Hematopoietic multipotent progenitor cell treated with erythropoietin and hydrocortisone succinate and interleukin-3 and kit ligand, for 8 days (in vitro differentiated cells): ENCODE results near the gene EFCAB13.

ENCODE experiments used
- DNase-seq: peaks from one replicate; pipeline ENCODE4 v3.0.0-alpha.2; 2015

Gene EFCAB13, protein sequence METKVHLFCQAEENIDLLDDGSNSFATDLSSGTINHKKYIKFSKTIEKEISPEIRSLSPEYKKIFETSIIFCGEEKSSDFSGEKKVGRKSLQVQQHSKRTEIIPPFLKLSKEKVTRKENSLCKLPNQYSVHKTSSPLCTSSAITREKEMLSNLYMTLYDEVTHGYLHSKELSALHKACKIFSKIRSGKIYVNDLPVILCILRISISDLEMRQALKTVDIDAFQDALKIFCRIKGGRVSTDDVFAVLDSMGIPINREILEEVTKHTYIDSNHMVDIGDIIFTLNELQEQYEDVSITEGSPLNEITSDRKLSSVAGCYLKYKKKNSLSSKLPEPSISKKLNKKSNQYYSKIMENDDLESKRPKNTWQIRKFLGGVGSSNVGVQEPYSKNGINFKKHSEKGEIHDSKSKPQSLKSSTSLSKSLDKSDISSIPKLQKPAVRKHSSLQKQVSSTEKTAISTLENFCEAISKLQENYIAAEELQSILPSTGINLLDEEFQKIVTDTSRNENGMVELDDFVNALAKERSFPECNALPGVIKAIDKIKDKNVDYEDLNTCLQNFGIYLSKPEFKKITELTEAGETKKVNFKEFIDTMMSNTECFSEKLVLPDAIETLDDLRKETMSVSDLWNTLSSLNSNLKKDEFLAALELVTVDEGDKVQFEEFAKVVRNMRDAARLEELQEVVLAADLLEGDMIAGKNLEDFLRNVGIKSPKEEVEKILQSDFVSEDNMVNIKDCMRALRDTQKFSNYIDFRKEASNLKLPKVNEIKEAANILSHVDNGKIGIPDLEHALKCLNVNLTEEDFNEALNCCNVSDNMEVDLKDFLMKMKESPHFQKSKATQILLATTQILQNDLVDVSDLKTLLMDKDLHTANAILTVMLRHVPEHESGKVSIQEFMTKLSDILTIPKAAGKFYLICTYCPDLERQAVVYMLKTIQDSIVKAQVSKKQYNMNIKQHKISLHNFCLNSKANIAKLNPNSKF

DNA sequence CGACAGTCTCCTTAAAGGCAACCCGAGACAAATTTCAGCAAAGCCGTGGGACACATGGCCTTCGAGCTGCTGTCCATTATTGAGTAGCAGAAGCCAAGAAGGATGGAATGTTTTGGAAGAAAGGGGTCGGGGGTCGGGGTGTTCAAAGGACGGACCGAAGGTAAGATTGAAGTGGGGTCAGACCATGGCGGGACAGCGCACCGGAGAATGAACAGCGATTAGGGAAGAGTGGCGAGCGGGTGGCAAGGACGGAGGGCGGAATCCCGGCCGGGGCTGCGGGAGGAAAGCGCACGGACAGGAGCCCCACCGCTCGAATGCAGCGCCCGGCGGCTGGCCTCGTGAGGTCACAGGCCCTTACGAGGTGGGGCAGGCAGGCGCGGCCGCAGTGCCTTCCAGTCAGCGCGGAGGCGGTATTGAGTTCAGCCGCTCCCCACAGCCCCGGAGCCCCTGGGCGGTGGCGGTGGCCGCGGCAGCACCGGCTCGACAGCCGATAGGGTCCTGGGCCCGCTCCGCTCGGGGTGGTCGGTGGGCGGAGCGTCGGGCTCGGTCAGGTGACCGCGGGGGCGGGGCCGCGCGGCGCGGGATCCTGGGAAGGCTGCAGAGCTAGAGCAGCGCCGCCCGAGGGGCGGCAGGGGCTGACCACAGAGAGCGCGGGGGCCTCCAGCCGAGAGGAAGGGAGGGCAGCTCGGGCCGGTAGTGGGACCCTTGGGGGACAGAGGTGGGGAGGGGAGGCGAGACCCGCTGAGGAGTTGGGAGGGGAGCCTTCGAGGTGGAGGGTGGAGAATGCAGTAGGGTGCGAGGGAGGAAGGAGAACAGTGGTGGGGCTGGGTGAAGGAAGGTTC lies at the start of gene EFCAB13:
Gene EFCAB13, plus strand, starts transcription at position 574 of the 842 bp plus-strand sequence. CDS start 4,399 bp downstream, outside the sequence.
- peak; percentile 89 for DNase-seq

DNA sequence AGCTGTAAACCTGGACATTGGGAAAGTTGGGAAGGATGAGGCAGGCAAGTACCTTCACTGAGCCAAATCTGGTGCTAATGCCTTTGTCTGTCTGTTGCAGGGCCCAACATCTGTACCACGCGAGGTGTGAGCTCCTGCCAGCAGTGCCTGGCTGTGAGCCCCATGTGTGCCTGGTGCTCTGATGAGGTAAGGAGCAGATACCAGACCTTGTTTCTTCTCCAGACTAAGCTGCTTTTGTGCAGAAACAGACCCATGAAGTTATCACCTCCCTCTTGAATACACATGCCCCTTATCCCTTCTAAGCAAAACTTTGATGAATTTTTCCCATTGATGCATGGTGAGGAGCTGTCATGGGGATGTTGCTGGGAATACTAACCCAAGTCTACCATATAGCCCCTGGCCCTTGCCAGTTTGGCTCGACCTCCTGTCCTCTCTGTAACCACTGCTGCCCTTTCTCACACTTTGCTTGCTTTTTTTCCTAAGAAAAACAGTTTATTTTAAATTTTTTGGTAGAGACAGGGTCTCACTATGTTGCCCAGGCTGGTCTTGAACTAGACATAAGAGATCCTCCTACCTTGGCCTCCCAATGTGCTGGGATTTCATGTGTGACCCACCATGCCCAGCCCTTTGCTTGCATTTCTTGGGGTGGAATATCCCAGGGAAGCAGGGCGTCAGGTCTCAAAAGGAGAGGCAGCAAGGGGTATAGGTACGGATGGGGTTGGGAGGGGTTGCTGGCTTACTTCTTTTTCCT lies 49.3 kb upstream of the EFCAB13 start:
- no peak for DNase-seq

DNA sequence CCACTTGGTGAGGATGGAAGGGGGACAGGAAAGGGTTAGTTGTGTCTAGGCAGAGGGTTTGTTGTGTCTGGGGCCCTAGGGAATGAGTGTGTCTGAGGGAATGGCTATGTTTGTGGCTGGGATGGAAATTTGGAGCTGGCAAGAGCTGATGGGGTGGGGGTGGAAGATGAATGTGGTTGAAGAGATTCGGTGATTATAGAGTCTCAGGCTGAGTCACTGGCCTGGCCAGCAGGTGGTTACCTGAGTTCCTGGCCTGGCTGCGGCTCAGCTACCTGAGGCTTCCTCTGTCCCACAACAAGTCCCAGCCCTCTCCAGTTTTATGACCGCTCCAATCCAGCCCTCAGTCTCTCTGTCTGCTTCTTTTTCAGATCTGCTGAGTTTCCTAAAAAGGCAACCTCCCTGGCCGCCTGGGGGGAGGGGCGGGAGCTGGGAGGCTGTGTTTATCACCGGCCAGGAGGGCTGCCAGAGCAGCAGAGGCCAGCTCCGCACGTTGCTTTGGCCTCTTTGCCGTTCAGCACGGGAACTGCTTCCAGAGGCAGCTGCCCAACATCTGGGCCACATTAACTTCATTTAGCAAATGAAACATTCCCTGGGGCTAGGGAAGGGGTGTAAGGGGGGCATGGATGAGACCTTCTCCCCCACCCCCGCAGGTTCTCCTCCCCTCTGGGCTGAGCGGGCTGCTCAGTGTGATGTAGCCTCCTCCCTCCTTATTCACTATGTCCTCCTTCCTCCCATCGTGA lies 48.3 kb upstream of the EFCAB13 start:
- no peak for DNase-seq

DNA sequence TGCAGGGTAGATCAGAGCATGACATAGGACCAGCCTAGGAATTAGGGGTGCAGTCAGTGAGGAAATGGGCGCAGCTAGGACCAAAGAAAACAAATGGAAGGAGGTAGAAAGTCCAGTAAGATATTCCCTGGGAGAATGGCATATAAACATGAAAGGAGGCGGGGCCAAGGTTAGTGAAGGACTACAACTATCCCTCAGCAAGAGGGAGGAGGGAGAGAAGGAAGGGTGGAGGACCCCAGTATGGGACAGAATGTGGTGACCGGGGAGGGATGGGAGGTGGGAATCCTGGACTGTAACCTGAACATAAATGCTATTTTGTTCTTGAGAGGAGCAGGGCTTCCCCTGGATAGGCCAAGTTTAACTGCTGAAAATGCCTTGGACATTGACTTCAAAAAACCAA lies 47.3 kb upstream of the EFCAB13 start:
- no peak for DNase-seq

DNA sequence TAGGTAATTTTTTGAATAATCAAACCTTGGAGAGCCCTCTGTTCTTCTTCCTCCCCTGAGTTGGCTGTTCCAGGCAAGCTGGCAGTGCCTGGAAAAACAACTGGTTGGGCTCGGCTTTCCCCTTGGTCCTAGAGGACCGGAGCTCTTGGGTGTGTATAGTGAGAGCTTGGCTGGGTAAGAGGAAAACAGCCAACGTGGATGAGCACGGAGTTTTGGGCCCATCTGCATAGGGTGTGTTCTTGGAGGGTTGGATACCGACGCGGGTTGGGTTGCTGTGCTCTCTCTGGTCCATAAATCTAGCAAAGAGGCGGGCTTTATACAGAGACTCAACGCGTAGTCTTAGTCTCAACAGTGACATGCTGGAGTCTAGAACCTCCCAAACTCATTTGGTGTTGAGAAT lies 46.9 kb upstream of the EFCAB13 start:
- no peak for DNase-seq

DNA sequence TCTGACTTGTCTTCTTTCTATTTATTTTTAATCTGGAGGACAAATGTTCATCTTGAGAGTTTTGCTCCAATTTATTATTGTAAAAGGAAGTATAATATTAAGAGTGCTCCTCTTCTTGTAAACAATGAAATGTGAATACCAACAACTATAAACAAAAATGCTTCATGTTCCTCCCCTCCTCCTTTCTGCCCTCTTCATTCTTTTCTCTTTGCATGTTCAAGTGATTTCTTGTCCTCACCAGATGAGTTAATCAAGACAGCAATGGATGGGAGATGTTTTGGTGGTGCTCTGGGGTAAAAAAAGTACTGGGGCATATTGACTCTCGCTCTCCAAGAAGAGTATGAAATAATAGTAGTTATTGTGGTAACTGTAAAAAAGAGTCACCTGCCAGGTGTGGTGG lies 45.8 kb upstream of the EFCAB13 start:
- no peak for DNase-seq

DNA sequence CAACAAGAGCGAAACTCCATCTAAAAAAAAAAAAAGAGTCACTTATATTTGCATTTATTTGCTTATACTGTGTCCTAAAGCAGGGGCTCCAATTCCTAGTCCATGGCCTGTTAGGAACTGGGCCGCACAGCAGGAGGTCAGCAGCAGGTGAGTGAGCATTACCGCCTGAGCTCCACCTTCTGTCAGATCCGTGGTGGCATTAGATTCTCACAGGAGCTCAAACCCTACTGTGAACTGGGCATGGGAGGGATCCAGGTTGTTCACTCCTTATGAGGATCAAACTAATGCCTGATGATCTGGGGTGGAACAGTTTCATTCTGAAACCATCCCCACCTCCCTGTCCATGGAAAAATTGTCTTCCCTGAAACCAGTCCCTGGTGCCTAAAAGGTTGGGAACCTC lies 45.2 kb upstream of the EFCAB13 start:
- no peak for DNase-seq

DNA sequence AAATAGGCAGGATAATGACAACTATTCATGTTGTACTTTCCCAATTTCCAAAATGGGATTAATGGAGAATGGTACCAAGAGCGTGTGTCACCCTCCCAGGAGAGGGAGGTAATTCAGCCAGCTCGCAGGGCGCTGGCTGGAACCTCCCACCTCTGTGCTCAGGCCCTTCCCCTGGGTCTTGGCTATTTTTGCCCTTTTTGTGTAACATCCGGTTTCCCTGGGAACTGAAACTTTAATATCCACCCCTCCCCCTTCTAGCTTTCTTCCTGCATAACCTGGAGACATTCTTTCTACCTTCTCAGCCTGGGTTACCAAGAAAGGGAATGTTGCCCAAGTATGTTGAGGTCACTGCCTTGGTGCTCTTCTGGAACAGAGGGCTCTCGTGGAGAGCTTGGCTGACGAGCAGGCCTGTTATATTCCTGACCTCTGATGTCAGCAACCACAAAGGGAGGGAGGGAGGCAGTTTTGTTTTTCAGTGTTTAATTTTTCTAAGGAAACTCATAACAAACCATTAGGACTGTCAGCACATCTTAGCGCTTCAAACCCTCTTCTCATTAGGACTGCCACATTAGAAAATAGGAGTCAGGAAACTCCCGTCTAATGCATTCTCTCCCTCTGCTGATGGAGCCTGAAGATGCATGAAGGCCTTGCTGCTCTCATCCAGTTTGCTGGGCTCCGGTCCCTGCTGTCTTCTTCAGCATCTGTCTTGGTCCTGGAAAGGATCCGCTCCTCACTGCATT lies 44.5 kb upstream of the EFCAB13 start:
- no peak for DNase-seq

DNA sequence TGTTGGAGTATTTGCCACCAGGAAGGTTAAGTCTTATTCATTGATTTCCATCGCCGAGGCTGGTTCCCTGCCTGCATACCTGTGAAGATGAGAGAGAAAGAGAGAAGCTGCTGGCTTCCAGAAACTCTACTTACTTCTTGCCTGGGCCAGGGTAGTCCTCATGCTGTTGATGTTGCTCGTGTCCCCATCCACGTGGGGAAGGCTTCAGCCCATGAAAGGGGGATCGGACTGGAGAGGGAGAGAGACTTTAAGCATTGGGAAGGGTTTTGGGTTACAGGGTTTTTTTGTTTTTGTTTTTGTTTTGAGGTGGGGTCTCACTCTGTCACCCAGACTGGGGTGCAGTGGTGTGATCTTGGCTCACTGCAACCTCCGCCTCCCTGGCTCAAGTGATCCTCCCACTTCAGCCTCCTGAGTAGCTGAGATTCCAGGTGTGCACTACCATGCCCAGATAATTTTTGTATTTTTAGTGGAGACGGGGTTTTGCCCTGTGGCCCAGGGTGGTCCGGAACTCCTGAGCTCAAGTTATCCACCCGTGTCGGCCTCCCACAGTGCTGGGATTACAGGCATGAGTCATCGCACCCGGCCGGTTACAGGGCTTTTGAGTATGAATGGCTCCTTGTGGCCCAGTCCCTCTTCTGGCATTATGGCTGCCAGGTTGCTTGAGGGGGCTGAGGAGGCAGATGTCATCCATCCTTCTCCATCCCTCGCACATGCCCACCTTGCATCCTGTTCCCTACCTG lies 43.5 kb upstream of the EFCAB13 start:
- DNase-seq = no peak

DNA sequence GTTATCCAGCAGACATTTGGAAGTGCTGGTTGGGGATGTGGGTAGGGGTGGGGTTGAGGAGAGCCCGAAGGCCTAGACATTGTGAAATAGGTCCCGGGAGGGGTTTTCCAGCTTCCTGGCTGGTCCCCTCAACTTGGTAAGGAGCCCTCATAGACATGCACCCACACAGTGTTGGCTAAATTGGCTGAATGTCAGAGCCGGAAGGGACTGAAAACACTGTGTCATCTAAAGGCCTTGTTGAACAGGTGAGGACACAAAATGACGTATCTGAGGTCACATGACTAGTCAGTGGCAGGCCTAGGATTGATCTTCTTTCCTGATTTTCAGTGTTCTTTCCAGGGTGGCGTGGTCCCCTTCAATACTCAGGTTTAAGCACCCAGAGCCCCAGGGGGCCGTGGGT lies 42.5 kb upstream of the EFCAB13 start:
- DNase-seq = no peak

DNA sequence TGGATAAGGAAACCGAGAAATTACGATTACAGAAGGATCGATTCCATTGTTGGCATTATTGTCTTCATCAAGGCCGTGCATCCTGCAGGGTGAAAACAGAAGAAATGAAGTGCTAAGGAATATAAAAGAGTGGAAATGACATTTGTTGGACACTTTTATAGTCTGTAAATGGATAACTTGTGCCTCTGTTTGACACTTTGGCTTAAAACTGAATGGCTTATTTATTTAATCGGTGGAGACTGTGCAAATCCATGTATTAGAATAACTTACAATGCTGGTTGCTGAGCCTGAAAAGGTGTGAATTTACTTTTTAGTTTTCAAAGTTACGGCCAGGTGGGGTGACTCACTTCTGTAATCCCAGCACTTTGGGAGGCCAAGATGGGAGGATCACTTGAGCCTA lies 38.8 kb upstream of the EFCAB13 start:
- no peak for DNase-seq

DNA sequence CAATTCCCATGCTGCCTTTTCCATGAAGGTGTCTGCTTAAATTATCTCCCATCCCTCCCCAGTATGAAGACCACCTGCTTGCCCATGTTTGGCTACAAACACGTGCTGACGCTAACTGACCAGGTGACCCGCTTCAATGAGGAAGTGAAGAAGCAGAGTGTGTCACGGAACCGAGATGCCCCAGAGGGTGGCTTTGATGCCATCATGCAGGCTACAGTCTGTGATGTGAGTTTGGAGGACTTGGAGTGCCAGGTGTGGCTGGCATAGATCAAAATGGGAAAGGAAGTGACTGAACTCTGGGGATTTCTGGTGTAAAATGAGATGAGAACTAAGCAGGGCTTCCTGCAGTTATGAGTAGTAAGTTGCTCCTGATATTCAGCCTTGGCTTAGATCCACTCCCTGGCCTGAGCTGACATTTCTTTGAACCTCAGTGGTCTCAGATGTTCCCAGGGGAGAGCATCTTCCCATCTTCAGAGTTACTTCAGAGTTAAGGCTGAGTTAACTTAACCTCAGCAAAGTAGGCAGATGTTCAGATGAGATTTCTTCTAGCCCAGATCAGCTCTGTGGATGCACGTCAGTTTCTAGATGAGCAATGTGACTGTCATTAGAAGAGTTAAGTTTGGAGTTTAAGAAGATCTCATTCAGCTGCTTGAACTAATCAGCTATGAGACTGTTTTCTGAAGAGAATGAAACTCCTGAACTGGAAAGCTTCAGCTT lies 37.4 kb upstream of the EFCAB13 start:
- no peak for DNase-seq

DNA sequence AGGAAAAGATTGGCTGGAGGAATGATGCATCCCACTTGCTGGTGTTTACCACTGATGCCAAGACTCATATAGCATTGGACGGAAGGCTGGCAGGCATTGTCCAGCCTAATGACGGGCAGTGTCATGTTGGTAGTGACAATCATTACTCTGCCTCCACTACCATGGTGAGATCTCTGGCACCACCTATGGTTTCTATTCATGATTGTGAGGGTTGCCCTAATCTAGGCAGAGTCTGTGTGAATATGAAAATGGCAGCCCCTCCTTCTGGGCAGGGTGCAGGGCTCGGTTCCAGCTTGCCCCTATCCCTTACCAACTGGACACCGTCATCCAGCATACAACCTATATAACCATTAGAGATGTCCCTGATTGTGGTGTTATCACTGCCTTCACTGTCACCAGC lies 36.7 kb upstream of the EFCAB13 start:
- no peak for DNase-seq

DNA sequence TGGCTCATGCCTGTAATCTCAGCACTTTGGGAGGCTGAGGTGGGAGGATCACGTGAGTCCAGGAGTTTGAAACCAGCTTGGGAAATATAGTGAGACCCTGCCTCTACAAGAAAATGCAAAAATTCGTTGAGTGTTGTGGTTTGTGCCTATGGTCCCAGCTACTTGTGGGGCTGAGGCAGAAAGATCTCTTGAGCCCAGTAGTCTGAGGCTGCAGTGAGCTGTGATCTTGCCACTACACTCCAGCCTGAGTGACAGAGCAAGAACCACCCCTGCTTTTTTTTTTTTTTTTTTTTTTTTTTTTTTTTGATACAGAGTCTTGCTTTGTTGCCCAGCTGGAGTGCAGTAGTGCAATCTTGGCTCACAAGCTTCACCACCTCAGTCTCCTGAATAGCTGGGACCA lies 36.1 kb upstream of the EFCAB13 start:
- DNase-seq = peak; percentile 31

DNA sequence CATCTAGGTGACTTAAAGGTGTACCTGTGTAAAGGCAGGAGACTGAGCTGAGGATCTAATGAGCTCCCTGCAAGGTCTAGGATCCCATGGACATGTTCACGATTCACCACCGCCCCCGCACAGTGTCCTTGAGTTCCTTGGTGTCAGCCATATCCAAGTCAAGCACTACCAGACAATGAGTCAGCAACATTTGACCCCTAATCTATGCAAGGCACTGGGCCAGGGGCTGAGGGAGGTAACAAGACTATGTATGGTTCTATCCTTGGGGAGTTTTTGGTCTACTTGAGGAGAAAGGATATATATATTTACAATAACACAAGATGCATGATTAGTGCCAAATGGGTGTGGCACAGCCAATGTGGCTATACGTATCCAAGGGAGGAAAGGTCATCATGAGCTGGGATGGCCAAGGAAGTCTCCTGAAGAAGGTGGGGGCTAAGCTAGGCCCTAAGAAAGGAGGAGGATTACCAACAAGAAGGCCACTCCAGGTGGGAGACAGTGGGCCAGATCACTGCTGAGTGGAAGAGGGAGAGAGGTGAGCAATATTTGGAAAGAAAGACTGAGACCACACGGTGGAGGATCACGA lies 35.1 kb upstream of the EFCAB13 start:
- peak; percentile 92 for DNase-seq

DNA sequence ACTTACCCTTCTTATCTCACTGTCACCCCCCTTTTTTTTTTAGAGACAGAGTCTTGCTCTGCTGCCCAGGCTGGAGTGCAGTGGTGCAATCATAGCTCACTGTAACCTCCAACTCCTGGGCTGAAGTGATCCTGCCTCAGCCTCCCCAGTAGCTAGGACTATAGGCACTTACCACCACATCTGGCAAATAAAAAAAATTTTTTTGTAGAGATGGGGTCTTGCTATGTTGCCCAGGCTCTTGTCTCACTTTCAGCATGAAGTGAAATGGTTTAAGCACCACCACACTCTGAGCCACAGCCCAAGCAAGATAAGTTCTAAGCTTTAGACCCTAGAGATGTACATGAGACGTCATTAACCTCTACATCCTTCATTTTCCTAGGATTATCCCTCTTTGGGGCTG lies 34.5 kb upstream of the EFCAB13 start:
- DNase-seq = no peak

DNA sequence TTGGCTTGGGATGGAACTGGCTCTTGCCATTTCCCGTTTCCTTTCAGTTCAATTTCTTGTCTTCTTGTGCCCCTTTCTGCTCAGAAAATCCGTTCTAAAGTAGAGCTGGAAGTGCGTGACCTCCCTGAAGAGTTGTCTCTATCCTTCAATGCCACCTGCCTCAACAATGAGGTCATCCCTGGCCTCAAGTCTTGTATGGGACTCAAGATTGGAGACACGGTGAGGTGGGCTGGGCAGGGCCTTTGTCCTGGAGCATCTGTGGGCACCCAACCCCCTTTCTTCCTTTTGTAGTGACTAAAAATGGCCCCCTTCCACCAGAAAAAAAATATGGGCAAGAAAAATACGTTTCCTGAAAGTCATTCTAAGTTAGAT lies 32.9 kb upstream of the EFCAB13 start:
- no peak for DNase-seq

DNA sequence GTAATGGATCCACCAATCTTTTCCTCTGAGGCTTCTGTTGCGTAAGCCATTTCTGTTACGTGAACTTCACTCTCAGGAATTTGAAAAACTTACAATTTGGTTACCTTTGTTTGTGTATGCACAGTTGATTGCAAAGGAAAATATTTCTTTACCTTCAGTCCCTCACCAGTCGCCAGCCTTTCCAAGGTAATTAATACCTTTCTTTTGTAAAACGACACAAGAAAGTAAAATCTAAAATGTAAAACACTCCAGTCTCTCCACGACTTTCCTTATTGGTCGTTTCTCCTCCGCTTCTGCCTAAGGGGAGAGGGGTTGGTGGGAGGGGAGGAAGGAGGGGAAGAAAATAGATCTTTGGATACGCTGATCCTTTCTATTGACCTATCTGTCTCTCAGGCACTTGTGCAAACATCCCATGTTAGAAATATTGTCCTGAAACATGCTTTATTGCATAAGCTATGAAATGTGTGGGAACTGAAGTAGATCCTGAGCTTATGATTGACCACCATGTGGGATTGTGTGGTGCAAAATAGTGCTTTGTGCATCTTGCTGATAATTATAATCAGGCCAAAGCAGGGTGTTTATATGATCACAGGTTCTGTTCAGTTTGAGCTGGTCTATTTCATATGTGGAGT lies 32.4 kb upstream of the EFCAB13 start:
- peak; percentile 83 for DNase-seq
